ENCODE measurements around the gene CDK5R1.
"Not testable (repeated sequence)": the region's sequence is repeated elsewhere in the genome, so short reads cannot be mapped to it uniquely, and the experiment has no call there.

Gene CDK5R1

GRCh38 chr17:32519228-32520103 is 32.7 kb downstream of the CDK5R1 start:
- peak; percentile 70 for DNase-seq

GRCh38 chr17:32520104-32520701 is 33.4 kb downstream of the CDK5R1 start:
- no peak for DNase-seq

GRCh38 chr17:32520737-32521404 is 34.1 kb downstream of the CDK5R1 start:
- no peak for DNase-seq

GRCh38 chr17:32523017-32523680 is 36.4 kb downstream of the CDK5R1 start:
- no peak for DNase-seq

- no peak for DNase-seq
Observed at GRCh38 chr17:32523827-32524552, 37.2 kb downstream of the CDK5R1 start.

- not testable (repeated sequence) for DNase-seq
Observed at GRCh38 chr17:32524553-32524880, 37.7 kb downstream of the CDK5R1 start.

- no peak for DNase-seq
Observed at GRCh38 chr17:32525122-32525521, 38.3 kb downstream of the CDK5R1 start.

- no peak for DNase-seq
Observed at GRCh38 chr17:32527146-32527545, 40.4 kb downstream of the CDK5R1 start.

- no peak for DNase-seq
Observed at GRCh38 chr17:32528825-32529224, 42.0 kb downstream of the CDK5R1 start.

GRCh38 chr17:32529604-32530003 is 42.8 kb downstream of the CDK5R1 start:
- peak; percentile 71 for DNase-seq

- no peak for DNase-seq
Observed at GRCh38 chr17:32533296-32533695, 46.5 kb downstream of the CDK5R1 start.

GRCh38 chr17:32536736-32537643 is 50.2 kb downstream of the CDK5R1 start:
- DNase-seq, result no peak
